ENCODE data around the gene CADM2.

DNA sequence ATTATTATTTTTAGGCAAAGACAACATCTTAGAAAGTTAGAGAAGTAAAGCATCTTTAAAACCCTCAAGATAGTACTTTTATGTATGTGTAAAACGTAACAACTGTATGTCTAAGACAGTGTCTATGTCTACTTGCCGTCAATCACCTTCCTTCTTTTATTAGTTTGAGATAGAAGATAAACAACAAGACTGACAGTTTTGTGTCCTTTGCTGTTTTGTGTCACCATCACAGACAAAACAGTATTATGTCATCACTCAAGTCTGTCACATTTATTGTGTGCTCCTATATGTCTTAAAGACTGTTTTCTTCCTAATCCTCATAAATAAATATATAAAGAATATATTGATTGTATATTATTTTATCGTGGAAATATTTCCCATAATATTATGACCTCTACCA lies 908.3 kb downstream of the CADM2 start:
- TF ChIP-seq POLR2A (IDR thresholded peaks at IDR 0.05; ENCODE audit: low read depth, low read length): no peak
- TF ChIP-seq POLR2AphosphoS5 (IDR thresholded peaks at IDR 0.05; ENCODE audit: low read depth, low read length): no peak
- no peak for TF ChIP-seq TAF1 (IDR thresholded peaks at IDR 0.05; ENCODE audit: borderline replicate concordance, low read depth, low read length)

Data from GM12892 (cell line).